Measurements from ENCODE around the gene EPHA7. TPM values are rescaled to one million over a fixed set of nuclear protein-coding genes. Genes with fewer than 3 reads are reported as not detected.

The EPHA7 gene
- polyA plus RNA-seq, 1 donor (not counting 4 experiments of a cell fraction or from before 2014, with no cell fraction given) = not detected

- H3K4me3 ChIP-seq (ENCODE audit: control insufficient read depth in 2 of 3, extremely low read depth in 1 of 3, insufficient read depth in 2 of 3, low read depth in 1 of 3, low read length in 3 of 3) = no peak overlapping the region
- no peaks in the 10 kb centered on the region for H4K20me1 ChIP-seq (ENCODE audit: control insufficient read depth, extremely low read depth, insufficient read depth, low read length)
- FAIRE-seq = no peak
- H3K9ac ChIP-seq (ENCODE audit: control insufficient read depth, extremely low read depth, insufficient read depth, low read length) = no peak overlapping the region
- H3K9me1 ChIP-seq (ENCODE audit: control insufficient read depth, extremely low read depth, insufficient read depth, low read length) = no peaks in the 10 kb centered on the region
- no peak for DNase-seq (ENCODE audit: low read depth, low spot score)
- H3K27me3 ChIP-seq (ENCODE audit: control insufficient read depth, extremely low read depth, insufficient read depth, low read length) = no peaks in the 10 kb centered on the region
- H3K9me3 ChIP-seq (ENCODE audit: control insufficient read depth, low read depth, low read length) = no peaks in the 10 kb centered on the region
- no peaks in the 10 kb centered on the region for H3K4me1 ChIP-seq (ENCODE audit: control insufficient read depth, extremely low read depth, insufficient read depth, low read length)
- H2AFZ ChIP-seq (ENCODE audit: control insufficient read depth, low read length) = no peak overlapping the region
- dilution Hi-C loops (cut with MboI; ENCODE audit: extremely low pct_ligation_motif_present, low sequenced_read_pairs) = no loop called here
- no peaks in the 10 kb centered on the region for H3K36me3 ChIP-seq (ENCODE audit: control insufficient read depth in 2 of 2, extremely low read depth in 1 of 2, insufficient read depth in 2 of 2, low read length in 2 of 2)
- H3K4me2 ChIP-seq (ENCODE audit: control insufficient read depth, extremely low read depth, insufficient read depth, low read depth, low read length) = no peak overlapping the region
- no peak overlapping the region for H3K27ac ChIP-seq (ENCODE audit: control insufficient read depth, insufficient read depth, low read length)
- TF ChIP-seq, protein P1, sequence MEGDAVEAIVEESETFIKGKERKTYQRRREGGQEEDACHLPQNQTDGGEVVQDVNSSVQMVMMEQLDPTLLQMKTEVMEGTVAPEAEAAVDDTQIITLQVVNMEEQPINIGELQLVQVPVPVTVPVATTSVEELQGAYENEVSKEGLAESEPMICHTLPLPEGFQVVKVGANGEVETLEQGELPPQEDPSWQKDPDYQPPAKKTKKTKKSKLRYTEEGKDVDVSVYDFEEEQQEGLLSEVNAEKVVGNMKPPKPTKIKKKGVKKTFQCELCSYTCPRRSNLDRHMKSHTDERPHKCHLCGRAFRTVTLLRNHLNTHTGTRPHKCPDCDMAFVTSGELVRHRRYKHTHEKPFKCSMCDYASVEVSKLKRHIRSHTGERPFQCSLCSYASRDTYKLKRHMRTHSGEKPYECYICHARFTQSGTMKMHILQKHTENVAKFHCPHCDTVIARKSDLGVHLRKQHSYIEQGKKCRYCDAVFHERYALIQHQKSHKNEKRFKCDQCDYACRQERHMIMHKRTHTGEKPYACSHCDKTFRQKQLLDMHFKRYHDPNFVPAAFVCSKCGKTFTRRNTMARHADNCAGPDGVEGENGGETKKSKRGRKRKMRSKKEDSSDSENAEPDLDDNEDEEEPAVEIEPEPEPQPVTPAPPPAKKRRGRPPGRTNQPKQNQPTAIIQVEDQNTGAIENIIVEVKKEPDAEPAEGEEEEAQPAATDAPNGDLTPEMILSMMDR (optimal IDR thresholded peaks at IDR 0.05 in 1 of 3, IDR thresholded peaks at IDR 0.05 in 1 of 3, conservative IDR thresholded peaks at IDR 0.05 in 1 of 3; ENCODE audit: extremely low read depth in 1 of 3, insufficient read depth in 2 of 3, low read length in 3 of 3) = no peak
- TF ChIP-seq EZH2 (IDR thresholded peaks at IDR 0.05; ENCODE audit: low read length) = no peak
- H3K79me2 ChIP-seq (ENCODE audit: control insufficient read depth, insufficient read depth, low read length) = no peaks in the 10 kb centered on the region
These were observed 206.3 kb downstream of the EPHA7 start for GRCh38 chr6:93213028-93213427.

DNA sequence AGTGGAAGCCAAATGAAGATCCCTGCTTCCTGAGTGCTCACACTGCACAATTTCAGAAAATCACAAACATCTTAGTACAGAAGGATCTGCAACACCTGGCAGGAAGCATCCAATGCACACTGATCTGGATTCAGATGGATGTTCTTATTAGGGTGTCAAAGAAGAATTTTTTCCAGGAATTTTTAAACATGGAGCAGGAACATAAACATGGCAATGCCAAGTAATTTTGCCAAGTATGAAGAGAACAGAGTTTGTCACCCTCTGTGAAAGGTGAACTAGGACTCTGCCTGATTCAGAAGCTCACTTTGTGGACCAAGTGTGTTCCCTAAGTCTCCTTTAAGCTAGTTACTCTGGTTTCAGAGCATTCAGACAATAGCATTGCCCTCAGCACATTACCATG is 208.5 kb downstream of the EPHA7 start:
- no peak for FAIRE-seq
- no peak overlapping the region for H3K27ac ChIP-seq (ENCODE audit: control insufficient read depth, insufficient read depth, low read length)
- no peaks in the 10 kb centered on the region for H3K79me2 ChIP-seq (ENCODE audit: control insufficient read depth, insufficient read depth, low read length)
- TF ChIP-seq, protein P1 (optimal IDR thresholded peaks at IDR 0.05 in 1 of 3, IDR thresholded peaks at IDR 0.05 in 1 of 3, conservative IDR thresholded peaks at IDR 0.05 in 1 of 3; ENCODE audit: extremely low read depth in 1 of 3, insufficient read depth in 2 of 3, low read length in 3 of 3) = no peak
- no peak for TF ChIP-seq EZH2 (IDR thresholded peaks at IDR 0.05; ENCODE audit: low read length)
- H3K4me3 ChIP-seq (ENCODE audit: control insufficient read depth in 2 of 3, extremely low read depth in 1 of 3, insufficient read depth in 2 of 3, low read depth in 1 of 3, low read length in 3 of 3) = no peak overlapping the region
- H3K9me1 ChIP-seq (ENCODE audit: control insufficient read depth, extremely low read depth, insufficient read depth, low read length) = no peaks in the 10 kb centered on the region
- H3K4me2 ChIP-seq (ENCODE audit: control insufficient read depth, extremely low read depth, insufficient read depth, low read depth, low read length) = no peak overlapping the region
- H3K27me3 ChIP-seq (ENCODE audit: control insufficient read depth, extremely low read depth, insufficient read depth, low read length) = no peaks in the 10 kb centered on the region
- H3K9me3 ChIP-seq (ENCODE audit: control insufficient read depth, low read depth, low read length) = no peaks in the 10 kb centered on the region
- H3K4me1 ChIP-seq (ENCODE audit: control insufficient read depth, extremely low read depth, insufficient read depth, low read length) = no peaks in the 10 kb centered on the region
- dilution Hi-C loops (cut with MboI; ENCODE audit: extremely low pct_ligation_motif_present, low sequenced_read_pairs) = no loop called here
- H4K20me1 ChIP-seq (ENCODE audit: control insufficient read depth, extremely low read depth, insufficient read depth, low read length) = no peaks in the 10 kb centered on the region
- no peak for DNase-seq (ENCODE audit: low read depth, low spot score)
- no peaks in the 10 kb centered on the region for H3K36me3 ChIP-seq (ENCODE audit: control insufficient read depth in 2 of 2, extremely low read depth in 1 of 2, insufficient read depth in 2 of 2, low read length in 2 of 2)
- no peak overlapping the region for H2AFZ ChIP-seq (ENCODE audit: control insufficient read depth, low read length)
- no peak overlapping the region for H3K9ac ChIP-seq (ENCODE audit: control insufficient read depth, extremely low read depth, insufficient read depth, low read length)

Data from keratinocyte (primary cell).